IMR-90 (cell line): Measurements from ENCODE around the gene NEDD1.

Experiments used
- CEBPB ChIP-seq: IDR thresholded peaks from 2 replicates; pipeline ENCODE4 v1.6.1; 2012; ENCODE audit warnings: low read depth, low read length, improper control_type of control experiment
- CHD1 ChIP-seq: IDR thresholded peaks from 2 replicates; pipeline ENCODE4 v1.6.1; 2012; ENCODE audit warnings: low read depth, low read length, improper control_type of control experiment
- ELK1 ChIP-seq: fragments of 150-350 bp; IDR thresholded peaks from 2 replicates; pipeline ENCODE4 v1.6.1; 2016; ENCODE audit warnings: low read depth, mild to moderate bottlenecking, low read length, moderate library complexity, borderline replicate concordance
- FOS ChIP-seq: fragments of 150-350 bp; IDR thresholded peaks from 2 replicates; pipeline ENCODE4 v1.6.1; 2016; ENCODE audit warnings: low read depth, low read length
- MAFK ChIP-seq: IDR thresholded peaks from 2 replicates; pipeline ENCODE4 v1.6.1; 2012; ENCODE audit warnings: low read depth, low read length, improper control_type of control experiment
- MAZ ChIP-seq: IDR thresholded peaks from 2 replicates; pipeline ENCODE4 v1.6.1; 2012; ENCODE audit warnings: low read depth, mild to moderate bottlenecking, low read length, improper control_type of control experiment, moderate library complexity, borderline replicate concordance
- MXI1 ChIP-seq: IDR thresholded peaks from 2 replicates; pipeline ENCODE4 v1.6.1; 2012; ENCODE audit warnings: low read depth, mild to moderate bottlenecking, low read length, moderate library complexity, borderline replicate concordance
- POLR2A ChIP-seq: IDR thresholded peaks from 2 replicates; pipeline ENCODE4 v1.6.1; 2012; ENCODE audit warnings: mild to moderate bottlenecking, low read depth, low read length
- RAD21 ChIP-seq: IDR thresholded peaks from 2 replicates; pipeline ENCODE4 v1.6.1; 2012; ENCODE audit warnings: low read length, improper control_type of control experiment
- RFX5 ChIP-seq: IDR thresholded peaks from 2 replicates; pipeline ENCODE4 v1.8.0; 2012; ENCODE audit warnings: low read depth, mild to moderate bottlenecking, low read length, moderate library complexity
- USF2 ChIP-seq: fragments of 150-350 bp; IDR thresholded peaks from 2 replicates; pipeline ENCODE4 v1.6.1; 2017; ENCODE audit warnings: mild to moderate bottlenecking, antibody characterized with exemption, low read length, low read depth
- TF ChIP-seq, protein P1 (sequence below): conservative IDR thresholded peaks from 2 replicates; pipeline ENCODE4 v1.5.1; 2012; ENCODE audit warnings: mild to moderate bottlenecking, low read depth, low read length, improper control_type of control experiment

GRCh38 chr12:96879301-96879700 is 27.8 kb upstream of the NEDD1 start:
- TF ChIP-seq, protein P1, sequence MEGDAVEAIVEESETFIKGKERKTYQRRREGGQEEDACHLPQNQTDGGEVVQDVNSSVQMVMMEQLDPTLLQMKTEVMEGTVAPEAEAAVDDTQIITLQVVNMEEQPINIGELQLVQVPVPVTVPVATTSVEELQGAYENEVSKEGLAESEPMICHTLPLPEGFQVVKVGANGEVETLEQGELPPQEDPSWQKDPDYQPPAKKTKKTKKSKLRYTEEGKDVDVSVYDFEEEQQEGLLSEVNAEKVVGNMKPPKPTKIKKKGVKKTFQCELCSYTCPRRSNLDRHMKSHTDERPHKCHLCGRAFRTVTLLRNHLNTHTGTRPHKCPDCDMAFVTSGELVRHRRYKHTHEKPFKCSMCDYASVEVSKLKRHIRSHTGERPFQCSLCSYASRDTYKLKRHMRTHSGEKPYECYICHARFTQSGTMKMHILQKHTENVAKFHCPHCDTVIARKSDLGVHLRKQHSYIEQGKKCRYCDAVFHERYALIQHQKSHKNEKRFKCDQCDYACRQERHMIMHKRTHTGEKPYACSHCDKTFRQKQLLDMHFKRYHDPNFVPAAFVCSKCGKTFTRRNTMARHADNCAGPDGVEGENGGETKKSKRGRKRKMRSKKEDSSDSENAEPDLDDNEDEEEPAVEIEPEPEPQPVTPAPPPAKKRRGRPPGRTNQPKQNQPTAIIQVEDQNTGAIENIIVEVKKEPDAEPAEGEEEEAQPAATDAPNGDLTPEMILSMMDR, result no peak
- TF ChIP-seq MAZ (no peak), MAFK (no peak), FOS (no peak), RFX5 (no peak), CEBPB (no peak), POLR2A (no peak), USF2 (no peak), MXI1 (no peak), CHD1 (no peak), RAD21 (no peak), ELK1 (no peak)
